CD4-positive, alpha-beta memory T cell (primary cell): ENCODE results near the gene GPR52. TPM values are rescaled to one million over a fixed set of nuclear protein-coding genes. Genes with fewer than 3 reads are reported as not detected.
A peak's percentile ranks its signal among the peaks of the same experiment; 100 is the strongest.

ENCODE experiments used
- CTCF ChIA-PET: fragments of 350-600 bp; sonication (Branson Sonifier 250); formaldehyde crosslinking; loops from one replicate; lab custom pipeline; 2021; ENCODE audit warnings: inconsistent platforms; ENCODE audit not compliant: partially characterized antibody; lab: Charles Lee
- POLR2A ChIA-PET: fragments of 350-600 bp; sonication (Branson Sonifier 250); formaldehyde crosslinking; loops from one replicate; lab custom pipeline; 2021; ENCODE audit not compliant: partially characterized antibody; lab: Charles Lee
- DNase-seq, 5 donors: peaks; one replicate each; pipeline versions ENCODE4 v3.0.0 to v3.0.0-alpha.2; 2020 to 2022; ENCODE audit warnings: mixed read lengths in 1 of 5
- H3K27ac ChIP-seq: one replicate; pipeline ENCODE4 v1.7.0; 2013; ENCODE audit warnings: low read depth, low read length
- H3K27me3 ChIP-seq: 2 replicates; pipeline ENCODE4 v1.7.0; 2013; ENCODE audit warnings: mild to moderate bottlenecking, low read length, moderate library complexity; ENCODE audit not compliant: insufficient read depth
- H3K36me3 ChIP-seq: 2 replicates; pipeline ENCODE4 v1.7.0; 2013; ENCODE audit warnings: mild to moderate bottlenecking, low read length, moderate library complexity; ENCODE audit not compliant: insufficient read depth
- H3K4me1 ChIP-seq: 2 replicates; pipeline ENCODE4 v1.7.0; 2013; ENCODE audit warnings: mild to moderate bottlenecking, low read length, moderate library complexity; ENCODE audit not compliant: insufficient read depth
- H3K4me3 ChIP-seq, 2 donors: one replicate each; pipeline ENCODE4 v1.7.0; 2013; ENCODE audit warnings: low read length in 2 of 2, mild to moderate bottlenecking in 1 of 2
- H3K9me3 ChIP-seq, 2 donors: one replicate each; pipeline ENCODE4 v1.7.0; 2013; ENCODE audit warnings: low read length in 2 of 2, control low read depth in 1 of 2; ENCODE audit not compliant: control insufficient read depth in 1 of 2
- H3K27ac Mint-ChIP-seq, 7 donors: one replicate each; pipeline ENCODE4 v1.8.0; 2020 to 2021; ENCODE audit warnings: mixed read lengths in 7 of 7, mild to moderate bottlenecking in 6 of 7, inconsistent platforms in 3 of 7, moderate library complexity in 3 of 7
- H3K27me3 Mint-ChIP-seq, 2 donors: one replicate each; pipeline ENCODE4 v1.8.0; 2020 to 2021; ENCODE audit warnings: mixed read lengths in 2 of 2
- H3K36me3 Mint-ChIP-seq, 2 donors: one replicate each; pipeline ENCODE4 v1.8.0; 2020 to 2021; ENCODE audit warnings: mixed read lengths in 2 of 2, inconsistent platforms in 1 of 2, mild to moderate bottlenecking in 1 of 2
- H3K4me1 Mint-ChIP-seq, 4 donors: one replicate each; pipeline ENCODE4 v1.8.0; 2020 to 2021; ENCODE audit warnings: mixed read lengths in 4 of 4, mild to moderate bottlenecking in 1 of 4
- H3K4me3 Mint-ChIP-seq, 8 donors: one replicate each; pipeline ENCODE4 v1.8.0; 2020 to 2021; ENCODE audit warnings: mixed read lengths in 8 of 8, mild to moderate bottlenecking in 7 of 8, moderate library complexity in 6 of 8, inconsistent platforms in 3 of 8
- H3K9me3 Mint-ChIP-seq, 8 donors: one replicate each; pipeline ENCODE4 v1.8.0; 2020 to 2021; ENCODE audit warnings: mixed read lengths in 8 of 8, mild to moderate bottlenecking in 5 of 8, inconsistent platforms in 3 of 8, moderate library complexity in 1 of 8
- intact Hi-C: fragments of 100-400 bp; cut with micrococcal nuclease; formaldehyde crosslinking; loops from one replicate; pipeline ENCODE4 v1.15.1; 2023
- polyA plus RNA-seq, 2 donors: library from polyadenylated mRNA; unstranded; fragments of 300-500 nt; fragmentation: Illumina TruSeq; gene quantifications; one replicate each; pipeline ENCODE4 v1.2.3, GENCODE V29; 2021
- total RNA-seq, 2 experiments: library from RNA; stranded (reverse); gene quantifications; one replicate each; pipeline ENCODE4 v1.2.3, GENCODE V29; 2021

The GPR52 gene
- total and polyA plus RNA-seq, 4 experiments from 2014 or later, result 1.6 to 3.4 TPM; not detected in 2

- H3K9me3 ChIP-seq, result no peaks in the 10 kb centered on the region
- no peak for DNase-seq
- CTCF ChIA-PET, result no interaction called here
- H3K27ac ChIP-seq, result no peak overlapping the region
- H3K4me1 Mint-ChIP-seq, result peaks cover 0 to 4% (median 2%) of the 10 kb centered on the region in 4 donors
- no peak overlapping the region for H3K27ac Mint-ChIP-seq
- H3K36me3 Mint-ChIP-seq, result peaks cover 9 to 15% of the 10 kb centered on the region in 2 donors
- H3K36me3 ChIP-seq, result no peaks in the 10 kb centered on the region
- no peak overlapping the region for H3K4me3 ChIP-seq
- POLR2A ChIA-PET, result no interaction called here
- intact Hi-C loops, result no loop called here
- no peaks in the 10 kb centered on the region for H3K27me3 ChIP-seq
- H3K27me3 Mint-ChIP-seq, result no peaks in the 10 kb centered on the region
- H3K4me3 Mint-ChIP-seq, result no peak overlapping the region
- H3K9me3 Mint-ChIP-seq, result no peaks in the 10 kb centered on the region
- H3K4me1 ChIP-seq, result no peaks in the 10 kb centered on the region
These were observed 3.6 kb downstream of the GPR52 start for GRCh38 chr1:174451408-174451807.

- H3K27me3 Mint-ChIP-seq, result no peaks in the 10 kb centered on the region
- POLR2A ChIA-PET, result no interaction called here
- Histone ChIP-seq H3K9me3 (no peaks in the 10 kb centered on the region), H3K27me3 (no peaks in the 10 kb centered on the region), H3K4me3 (no peak overlapping the region), H3K36me3 (no peaks in the 10 kb centered on the region), H3K4me1 (no peaks in the 10 kb centered on the region), H3K27ac (no peak overlapping the region)
- no peak overlapping the region for H3K27ac Mint-ChIP-seq
- intact Hi-C loops, result no loop called here
- H3K4me1 Mint-ChIP-seq, result peaks cover 0 to 3% (median under 1%) of the 10 kb centered on the region in 4 donors
- peaks cover 7 to 21% of the 10 kb centered on the region in 2 donors for H3K36me3 Mint-ChIP-seq
- peaks cover 0 to 8% (median 3%) of the 10 kb centered on the region in 8 donors for H3K9me3 Mint-ChIP-seq
- CTCF ChIA-PET, result no interaction called here
- DNase-seq, result no peak
- H3K4me3 Mint-ChIP-seq, result no peak overlapping the region
These were observed 18.1 kb downstream of the GPR52 start for GRCh38 chr1:174465855-174466254.

DNA sequence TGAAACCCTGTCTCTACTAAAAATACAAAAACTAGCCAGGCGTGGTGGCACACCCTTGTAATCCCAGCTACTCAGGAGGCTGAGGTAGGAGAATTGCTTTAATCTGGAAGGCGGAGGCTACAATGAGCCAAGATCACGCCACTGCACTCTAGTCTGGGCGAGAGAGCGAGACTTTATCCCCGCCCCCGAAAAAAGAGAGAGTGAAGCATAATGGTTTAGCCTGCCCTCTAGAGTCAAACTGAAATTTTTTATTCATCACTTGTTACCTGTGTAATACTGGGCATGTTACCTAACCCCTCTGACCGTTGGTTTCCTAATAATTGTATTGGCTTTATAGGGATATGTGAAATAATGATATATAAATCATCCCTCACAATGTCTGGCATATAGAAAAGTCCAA is 18.8 kb downstream of the GPR52 start:
- H3K4me1 ChIP-seq, result no peaks in the 10 kb centered on the region
- H3K36me3 ChIP-seq, result no peaks in the 10 kb centered on the region
- Mint-ChIP-seq H3K9me3 (peaks cover 0 to 8% (median 3%) of the 10 kb centered on the region in 8 donors), H3K27ac (no peak overlapping the region), H3K36me3 (peaks cover 5 to 22% of the 10 kb centered on the region in 2 donors), H3K4me3 (no peak overlapping the region), H3K4me1 (peaks cover 0 to 3% (median under 1%) of the 10 kb centered on the region in 4 donors), H3K27me3 (no peaks in the 10 kb centered on the region)
- no peak overlapping the region for H3K27ac ChIP-seq
- DNase-seq, result no peak
- no peaks in the 10 kb centered on the region for H3K27me3 ChIP-seq
- intact Hi-C loops, result no loop called here
- no peaks in the 10 kb centered on the region for H3K9me3 ChIP-seq
- ChIA-PET CTCF (no interaction called here), POLR2A (no interaction called here)
- H3K4me3 ChIP-seq, result no peak overlapping the region

- Mint-ChIP-seq H3K27ac (no peak overlapping the region), H3K4me1 (peaks cover 0 to 8% (median 1%) of the 10 kb centered on the region in 4 donors), H3K9me3 (no peaks in the 10 kb centered on the region), H3K4me3 (no peak overlapping the region), H3K36me3 (peaks cover 2 to 14% of the 10 kb centered on the region in 2 donors), H3K27me3 (no peaks in the 10 kb centered on the region)
- H3K36me3 ChIP-seq, result no peaks in the 10 kb centered on the region
- intact Hi-C loops, result no loop called here
- ChIA-PET CTCF (no interaction called here), POLR2A (no interaction called here)
- H3K27ac ChIP-seq, result no peak overlapping the region
- H3K27me3 ChIP-seq, result no peaks in the 10 kb centered on the region
- H3K4me1 ChIP-seq, result no peaks in the 10 kb centered on the region
- H3K4me3 ChIP-seq, result no peak overlapping the region
- no peaks in the 10 kb centered on the region for H3K9me3 ChIP-seq
- no peak for DNase-seq
These were observed 21.3 kb downstream of the GPR52 start for GRCh38 chr1:174469052-174469451.

- Mint-ChIP-seq H3K36me3 (peaks cover 2 to 8% of the 10 kb centered on the region in 2 donors), H3K9me3 (no peaks in the 10 kb centered on the region), H3K4me3 (no peak overlapping the region), H3K27ac (no peak overlapping the region), H3K27me3 (no peaks in the 10 kb centered on the region), H3K4me1 (peaks cover 0 to 8% (median 1%) of the 10 kb centered on the region in 4 donors)
- H3K36me3 ChIP-seq, result no peaks in the 10 kb centered on the region
- H3K4me1 ChIP-seq, result no peaks in the 10 kb centered on the region
- no peak for DNase-seq
- intact Hi-C loops, result no loop called here
- H3K27ac ChIP-seq, result no peak overlapping the region
- H3K9me3 ChIP-seq, result no peaks in the 10 kb centered on the region
- H3K27me3 ChIP-seq, result no peaks in the 10 kb centered on the region
- ChIA-PET CTCF (no interaction called here), POLR2A (no interaction called here)
- no peak overlapping the region for H3K4me3 ChIP-seq
These were observed 21.9 kb downstream of the GPR52 start for GRCh38 chr1:174469687-174470086.

DNA sequence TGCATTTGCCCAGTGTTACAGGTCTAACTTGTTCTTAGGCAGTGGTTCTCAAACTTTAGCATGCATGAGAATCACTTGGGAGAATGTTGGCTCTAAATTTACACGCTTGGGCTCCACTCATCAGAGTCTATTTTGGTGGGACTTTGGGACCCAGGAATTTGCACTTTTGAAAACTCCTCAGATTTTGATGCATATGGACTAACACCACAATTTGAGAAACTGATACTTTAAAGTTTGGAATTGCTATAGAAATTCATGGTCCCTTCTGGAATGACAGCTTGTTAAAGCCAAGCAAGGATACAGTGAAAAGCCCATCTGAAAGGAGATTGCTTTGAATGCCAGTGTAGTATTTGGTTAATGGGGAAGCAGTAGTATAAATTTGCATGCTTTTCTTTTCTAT is 31.5 kb downstream of the GPR52 start:
- Histone ChIP-seq H3K36me3 (no peaks in the 10 kb centered on the region), H3K4me1 (no peaks in the 10 kb centered on the region), H3K27ac (no peak overlapping the region), H3K9me3 (no peaks in the 10 kb centered on the region), H3K4me3 (no peak overlapping the region), H3K27me3 (no peaks in the 10 kb centered on the region)
- DNase-seq, result no peak
- no peaks in the 10 kb centered on the region for H3K27me3 Mint-ChIP-seq
- ChIA-PET POLR2A (no interaction called here), CTCF (no interaction called here)
- intact Hi-C loops, result no loop called here
- H3K4me3 Mint-ChIP-seq, result no peak overlapping the region
- peaks cover 0 to 1% (median 0%) of the 10 kb centered on the region in 4 donors for H3K4me1 Mint-ChIP-seq
- H3K27ac Mint-ChIP-seq, result no peak overlapping the region
- peaks cover 0 to 2% (median 0%) of the 10 kb centered on the region in 8 donors for H3K9me3 Mint-ChIP-seq
- peaks cover 0 to 9% of the 10 kb centered on the region in 2 donors for H3K36me3 Mint-ChIP-seq

GRCh38 chr1:174480324-174480723 is 32.6 kb downstream of the GPR52 start:
- CTCF ChIA-PET, result no interaction called here
- Mint-ChIP-seq H3K27me3 (no peaks in the 10 kb centered on the region), H3K36me3 (peaks cover 0 to 16% of the 10 kb centered on the region in 2 donors), H3K4me1 (peaks cover 0 to 6% (median 3%) of the 10 kb centered on the region in 4 donors), H3K9me3 (peaks cover 0 to 3% (median under 1%) of the 10 kb centered on the region in 8 donors), H3K4me3 (no peak overlapping the region), H3K27ac (no peak overlapping the region)
- H3K27ac ChIP-seq, result no peak overlapping the region
- intact Hi-C loops, result no loop called here
- no peaks in the 10 kb centered on the region for H3K4me1 ChIP-seq
- H3K9me3 ChIP-seq, result no peaks in the 10 kb centered on the region
- H3K4me3 ChIP-seq, result no peak overlapping the region
- H3K27me3 ChIP-seq, result no peaks in the 10 kb centered on the region
- no peaks in the 10 kb centered on the region for H3K36me3 ChIP-seq
- POLR2A ChIA-PET, result no interaction called here
- no peak for DNase-seq

DNA sequence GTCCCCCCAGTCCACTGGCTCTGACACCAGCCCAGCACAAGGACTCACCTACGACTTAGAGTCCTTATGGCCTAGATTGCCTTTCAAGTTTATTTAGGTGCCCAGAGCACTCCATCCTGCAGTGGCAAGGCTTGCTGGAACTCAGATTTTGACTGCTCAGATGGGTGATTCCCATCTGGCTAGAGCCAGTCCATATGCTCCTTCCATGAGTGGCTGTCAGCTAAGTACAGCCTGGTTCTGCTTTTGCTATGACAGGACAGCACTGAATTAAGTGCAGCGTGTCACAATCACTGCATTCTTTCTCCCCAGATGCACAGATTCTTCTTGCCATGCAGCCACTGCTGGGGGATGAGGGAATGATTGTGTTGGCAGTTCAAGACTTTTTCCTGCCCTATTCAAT is 43.8 kb downstream of the GPR52 start:
- H3K27ac ChIP-seq, result no peak overlapping the region
- ChIA-PET CTCF (no interaction called here), POLR2A (no interaction called here)
- H3K9me3 ChIP-seq, result no peaks in the 10 kb centered on the region
- H3K36me3 Mint-ChIP-seq, result peaks cover 17 to 31% of the 10 kb centered on the region in 2 donors
- H3K4me1 Mint-ChIP-seq, result peaks cover 2 to 24% (median 12%) of the 10 kb centered on the region in 4 donors
- peaks cover 2 to 16% (median 3%) of the 10 kb centered on the region in 8 donors for H3K9me3 Mint-ChIP-seq
- no peak overlapping the region for H3K4me3 Mint-ChIP-seq
- peak in 1 of 5 donors; percentile 27 for DNase-seq
- intact Hi-C loops, result no loop called here
- no peak overlapping the region for H3K4me3 ChIP-seq
- no peak overlapping the region for H3K27ac Mint-ChIP-seq
- H3K27me3 ChIP-seq, result no peaks in the 10 kb centered on the region
- no peaks in the 10 kb centered on the region for H3K27me3 Mint-ChIP-seq
- H3K36me3 ChIP-seq, result no peaks in the 10 kb centered on the region
- no peaks in the 10 kb centered on the region for H3K4me1 ChIP-seq
